NCI-H446 (cell line): Measurements from ENCODE around the gene FDXR.
A peak's percentile ranks its signal among the peaks of the same experiment; 100 is the strongest.

Experiments
- DNase-seq, 2 experiments: peaks; one replicate each; lab custom pipeline; 2025; lab: John Stamatoyannopoulos, UW

Gene FDXR

DNA sequence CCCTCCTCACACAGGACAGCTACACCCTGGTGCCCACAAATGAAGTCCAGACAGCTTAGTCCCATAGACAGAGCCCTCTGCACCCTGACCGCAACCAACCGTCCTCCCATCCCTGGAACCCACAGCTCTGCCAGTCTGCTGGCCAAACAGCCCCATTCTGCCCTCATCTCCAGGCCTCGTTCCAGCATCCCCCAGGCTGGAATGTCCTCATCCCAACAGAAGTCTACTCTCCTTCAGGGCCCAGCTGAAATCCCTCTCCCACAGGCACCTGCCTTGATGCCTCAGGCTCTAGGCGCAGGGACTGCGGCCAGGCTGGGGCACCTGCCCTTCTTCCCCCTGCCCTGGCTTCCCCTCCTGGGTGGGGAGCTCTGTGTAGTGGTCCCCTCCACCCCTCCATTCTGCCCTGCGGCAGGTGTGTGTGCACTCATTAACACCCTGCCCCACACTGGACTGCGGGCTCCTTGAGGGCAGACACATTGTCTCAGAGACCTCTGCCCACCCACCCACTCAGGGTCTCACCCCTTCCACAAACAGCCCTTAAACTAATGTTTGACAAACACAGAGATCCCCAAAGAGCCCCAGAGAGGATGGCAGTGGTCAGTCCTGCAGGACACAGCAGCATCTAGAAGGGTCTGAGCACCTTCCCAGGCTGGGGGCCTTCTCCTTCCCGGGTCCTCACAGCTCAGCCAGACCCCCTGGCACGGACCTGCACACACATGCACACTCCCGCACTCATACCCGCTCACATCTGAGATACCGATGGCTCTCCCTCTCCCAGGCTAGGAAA, 13.9 kb downstream of the FDXR start:
- no peak for DNase-seq

DNA sequence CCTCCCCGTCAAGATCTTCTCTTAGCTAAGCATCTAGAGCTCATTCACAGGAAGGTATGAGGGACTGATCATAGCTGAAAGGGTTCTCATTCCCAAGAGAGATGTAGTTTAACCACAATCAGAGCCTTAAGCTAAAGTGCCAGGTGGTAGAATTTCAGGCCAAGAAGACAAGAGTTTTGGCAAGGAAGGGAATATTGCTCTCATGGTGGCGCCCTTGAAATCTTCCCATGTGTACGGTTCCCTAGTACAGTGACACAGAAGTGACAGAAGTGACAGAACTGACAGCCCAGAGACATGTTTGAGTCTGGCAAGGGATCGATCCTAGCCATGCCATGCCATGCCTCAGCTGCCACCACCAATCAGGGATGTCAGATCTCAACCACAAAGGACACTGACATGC, 15.6 kb downstream of the FDXR start:
- DNase-seq = peak in 1 of 2 experiments; percentile 75

DNA sequence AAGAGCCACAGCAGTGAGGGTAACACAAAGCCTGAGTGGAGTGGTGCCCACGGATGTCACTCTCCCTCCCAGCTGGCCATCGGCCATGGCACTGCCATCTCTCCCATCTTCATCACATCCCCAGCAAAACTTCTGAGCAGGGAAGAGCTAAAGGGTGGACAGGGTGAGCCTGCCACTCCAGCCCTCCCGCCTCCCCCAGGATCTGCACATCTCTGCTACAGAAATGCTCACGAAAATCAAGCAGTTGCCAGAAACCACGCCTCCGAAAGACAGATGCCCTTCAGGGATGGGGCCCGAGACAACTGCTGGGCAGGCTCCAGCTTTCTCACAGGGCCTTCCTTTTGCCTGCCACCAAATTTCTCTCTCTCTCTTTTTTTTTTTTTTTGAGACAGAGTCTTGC, 16.7 kb downstream of the FDXR start:
- peak; percentile 79 to 92 for DNase-seq

DNA sequence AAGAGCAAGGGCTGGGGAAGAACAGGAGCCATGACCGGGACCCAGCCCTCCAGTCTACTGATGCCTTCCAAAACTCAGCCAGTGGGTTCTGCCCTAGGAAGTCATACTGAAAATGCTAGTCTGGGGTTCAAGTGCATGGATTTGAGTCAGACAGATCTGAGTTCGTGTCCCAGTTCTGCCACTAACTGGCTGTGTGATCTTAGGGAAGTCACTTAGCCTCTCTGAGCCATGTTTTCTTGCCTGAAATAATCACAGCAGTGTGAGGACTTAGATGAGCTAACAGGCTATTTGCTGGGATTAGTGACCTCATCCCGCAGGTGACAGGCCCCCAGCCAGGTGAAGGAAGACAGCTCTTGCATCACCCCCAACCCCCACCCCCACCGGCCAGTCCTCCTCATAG, 17.5 kb downstream of the FDXR start:
- no peak for DNase-seq

DNA sequence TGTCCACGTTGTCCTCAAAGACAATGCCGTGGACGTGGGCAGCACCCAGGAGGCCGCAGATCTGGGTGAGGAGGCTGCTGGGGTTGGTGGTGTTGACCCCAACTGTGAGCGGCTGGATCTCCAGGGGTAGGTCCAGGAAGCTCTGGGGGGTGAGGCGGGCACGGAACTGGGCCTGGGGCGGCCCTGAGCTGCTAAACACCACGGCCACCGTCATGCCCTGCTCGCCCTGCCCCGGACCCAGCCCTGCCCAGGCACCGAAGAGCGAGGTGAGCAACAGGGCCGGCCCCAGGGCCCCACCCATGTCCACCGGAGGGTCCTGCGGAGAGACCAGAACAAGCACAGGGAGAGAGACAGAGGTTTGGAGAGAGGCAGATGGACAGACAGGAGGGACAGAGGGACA, 18.0 kb downstream of the FDXR start:
- DNase-seq = no peak

DNA sequence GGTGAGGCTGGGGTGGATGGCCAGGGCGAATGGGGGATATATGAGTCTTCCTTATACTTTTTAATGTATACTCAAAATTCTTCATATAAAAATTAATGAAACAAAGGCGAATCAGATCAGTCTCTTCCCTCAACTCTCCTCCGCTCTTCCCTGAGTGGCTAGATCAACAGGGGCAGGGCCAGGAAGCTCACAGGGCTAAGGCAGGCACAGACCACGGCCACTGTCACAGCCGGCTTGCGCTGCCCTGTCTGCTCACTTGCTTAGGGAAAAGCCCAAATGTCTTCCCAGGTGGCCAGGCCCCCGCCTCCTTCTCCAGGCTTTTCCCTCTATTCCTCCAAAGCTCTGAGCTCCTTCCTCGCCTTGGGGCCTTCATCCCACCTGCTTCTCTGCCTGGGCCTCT, 19.1 kb downstream of the FDXR start:
- no peak for DNase-seq

DNA sequence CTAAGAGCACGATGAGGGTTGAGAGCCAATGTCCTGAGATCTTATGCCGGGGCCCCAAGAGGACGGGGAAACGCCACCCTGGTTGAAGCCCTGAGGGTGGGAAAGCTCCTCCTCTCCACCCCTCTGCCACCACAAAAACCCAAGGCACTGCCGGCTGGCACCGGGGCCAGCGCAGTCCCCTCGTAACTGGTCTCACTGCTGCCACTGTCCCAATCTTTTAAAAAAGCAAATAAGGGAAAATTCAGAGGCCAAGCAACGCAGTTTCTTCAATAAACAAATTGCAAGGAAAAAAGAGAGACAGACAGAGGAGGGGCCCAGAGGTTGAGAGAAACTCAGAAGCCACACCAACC, 19.8 kb downstream of the FDXR start:
- no peak for DNase-seq

DNA sequence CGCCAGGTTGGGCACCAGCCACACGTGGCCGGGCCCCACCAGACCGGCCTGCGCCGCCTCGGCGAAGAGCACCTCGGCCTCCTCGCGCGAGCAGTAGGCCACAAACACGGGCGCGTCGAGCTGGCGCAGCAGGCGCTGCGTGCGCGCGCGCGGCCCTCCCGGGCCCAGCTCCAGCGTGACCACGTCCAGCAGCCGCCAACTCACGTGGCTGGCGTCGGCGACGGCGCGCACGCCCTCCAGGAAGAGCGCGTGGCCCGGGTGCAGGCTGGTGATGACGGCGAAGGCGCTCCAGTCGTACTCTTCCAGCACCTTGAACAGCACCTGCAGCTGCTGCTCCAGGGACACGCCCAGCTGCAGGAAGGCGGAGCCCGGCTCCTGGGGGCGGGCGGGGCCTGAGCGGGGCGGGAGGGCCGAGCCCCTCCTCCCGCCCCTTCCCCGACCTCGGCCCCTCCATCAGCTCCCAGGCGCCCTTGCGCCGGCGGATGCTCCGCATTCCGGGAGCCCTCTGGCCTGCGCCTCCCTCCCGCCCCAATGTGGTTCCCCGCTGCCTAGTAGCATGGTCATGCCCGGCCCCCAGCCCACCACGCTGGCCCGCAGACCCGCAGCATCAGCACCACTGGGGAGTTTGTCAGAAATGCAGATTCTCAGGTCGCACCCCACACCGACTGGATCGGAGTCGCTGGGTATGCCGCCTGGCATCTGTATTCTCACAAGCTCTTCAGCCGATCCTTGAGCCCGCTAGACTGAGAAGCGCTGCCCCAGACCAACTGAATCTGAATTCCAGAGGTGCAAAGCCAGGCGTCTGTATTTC, 20.4 kb downstream of the FDXR start:
- no peak for DNase-seq

DNA sequence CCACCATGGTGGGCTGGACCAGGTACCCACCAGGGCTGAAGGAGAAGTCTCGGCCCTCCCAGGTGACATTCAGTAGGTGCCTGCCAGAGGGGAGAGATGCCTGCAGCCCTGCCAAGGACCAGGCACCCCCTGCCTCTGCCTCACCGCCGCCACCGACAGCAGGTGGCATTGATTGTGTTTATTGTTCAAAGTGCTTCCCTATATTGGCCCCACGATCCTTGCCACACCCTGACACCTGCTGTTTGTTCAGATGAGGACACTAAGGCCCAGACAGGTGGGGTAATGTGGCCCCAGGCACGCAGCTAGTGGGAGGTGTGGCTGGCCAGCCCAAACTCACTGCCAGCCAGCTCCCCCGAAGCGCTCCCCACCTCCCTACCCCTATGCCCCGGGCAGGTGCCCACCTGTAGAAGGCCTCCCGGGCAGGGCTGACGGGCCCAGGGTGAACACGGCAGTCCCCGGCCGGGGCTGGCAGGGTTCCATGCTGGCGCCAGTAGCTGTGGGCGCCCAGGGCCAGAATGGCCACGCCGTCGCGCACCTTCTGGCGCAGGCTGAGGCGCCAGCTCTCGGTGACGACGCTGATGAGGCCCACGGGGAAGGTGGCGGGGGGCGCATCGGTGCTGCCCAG, 21.1 kb downstream of the FDXR start:
- DNase-seq = no peak

DNA sequence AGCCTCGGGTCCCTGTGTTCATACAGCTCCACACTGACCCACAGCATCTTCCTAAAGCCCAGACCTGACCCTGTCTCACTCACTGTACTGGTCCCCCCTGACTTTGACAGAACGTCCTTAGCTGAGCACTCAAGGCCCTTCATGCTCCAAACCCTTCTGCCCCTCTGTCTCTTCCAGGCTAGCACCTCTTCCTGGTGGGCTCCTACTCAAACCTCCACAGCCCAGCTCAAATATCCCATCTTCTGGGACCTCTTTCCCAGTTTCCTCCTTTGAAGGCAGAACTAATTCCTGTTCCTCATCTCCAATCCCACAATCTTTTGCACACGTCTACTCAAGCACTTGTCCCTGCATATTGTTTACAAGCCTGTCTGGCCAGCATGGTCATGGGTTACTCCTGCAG, 21.9 kb downstream of the FDXR start:
- DNase-seq = no peak

DNA sequence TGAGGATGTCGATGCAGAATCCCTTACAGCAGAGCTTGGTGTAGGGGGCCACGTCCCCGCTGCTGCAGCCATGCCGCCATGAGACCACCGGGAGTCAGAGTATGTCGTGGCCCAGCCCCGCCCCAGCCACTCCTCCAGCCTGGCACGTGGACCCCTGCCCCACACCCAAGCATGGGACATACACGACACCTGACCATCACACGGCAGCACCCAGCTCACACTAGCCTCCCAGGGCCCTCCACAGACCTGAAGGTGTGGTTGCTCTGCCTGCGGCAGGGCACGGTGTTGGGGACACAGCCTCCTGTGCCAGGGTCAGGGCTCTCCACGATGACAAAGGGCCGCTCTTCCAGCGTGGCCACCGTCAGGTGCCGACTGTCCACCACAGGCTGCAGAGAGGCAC, 22.5 kb downstream of the FDXR start:
- no peak for DNase-seq

DNA sequence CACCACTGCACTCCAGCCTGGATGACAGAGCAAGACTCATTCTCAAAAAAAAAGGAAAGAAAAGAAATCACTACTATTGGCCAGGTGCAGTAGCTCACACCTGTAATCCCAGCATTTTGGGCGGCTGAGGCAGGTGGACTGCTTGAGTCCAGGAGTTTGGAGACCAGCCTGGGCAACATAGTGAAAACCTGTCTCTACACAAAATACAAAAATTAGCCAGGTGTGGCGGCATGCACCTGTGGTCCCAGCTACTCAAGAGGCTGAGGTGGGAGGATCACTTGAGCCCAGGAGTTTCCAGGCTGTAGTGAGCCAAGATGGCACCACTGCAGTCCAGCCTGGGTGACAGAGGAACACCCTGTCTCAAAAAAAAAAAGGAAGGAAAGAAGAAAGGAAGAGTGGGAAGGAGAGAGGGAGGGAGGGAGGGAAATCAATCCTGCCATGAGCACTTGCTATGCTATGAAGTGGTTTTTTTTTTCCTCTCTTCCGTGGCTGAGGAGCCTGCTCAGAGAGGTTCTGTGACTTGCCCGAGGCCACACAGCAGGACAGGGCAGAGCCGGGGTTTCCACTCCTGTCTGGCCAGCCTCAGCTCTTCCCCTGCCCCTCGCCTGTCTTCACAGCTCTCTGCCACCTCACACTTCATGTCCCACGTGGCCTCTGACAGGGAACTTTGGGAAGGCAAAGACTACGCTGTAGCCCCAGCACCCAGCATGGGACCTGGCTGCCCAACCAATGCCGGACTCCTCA, 24.0 kb downstream of the FDXR start:
- DNase-seq = no peak

DNA sequence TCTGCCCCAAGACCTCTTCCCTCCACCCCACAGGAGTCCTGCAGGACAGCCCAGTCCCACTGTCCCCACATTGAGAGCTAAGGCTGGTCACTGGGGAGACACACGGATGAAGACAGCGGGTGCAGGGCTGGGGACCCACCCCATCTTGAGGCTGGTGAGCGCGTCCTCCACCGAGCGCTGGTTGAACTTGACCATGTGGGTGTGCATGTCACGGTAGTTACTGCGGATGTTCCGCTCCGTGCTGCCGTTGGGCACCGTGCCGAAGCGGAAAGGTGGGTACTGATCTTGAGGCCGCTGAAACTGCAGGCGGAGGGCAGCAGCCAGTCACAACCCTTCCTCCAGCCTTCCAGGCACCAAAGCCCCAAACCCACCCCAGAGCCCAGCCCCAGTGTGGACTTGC, 26.2 kb downstream of the FDXR start:
- DNase-seq = no peak

DNA sequence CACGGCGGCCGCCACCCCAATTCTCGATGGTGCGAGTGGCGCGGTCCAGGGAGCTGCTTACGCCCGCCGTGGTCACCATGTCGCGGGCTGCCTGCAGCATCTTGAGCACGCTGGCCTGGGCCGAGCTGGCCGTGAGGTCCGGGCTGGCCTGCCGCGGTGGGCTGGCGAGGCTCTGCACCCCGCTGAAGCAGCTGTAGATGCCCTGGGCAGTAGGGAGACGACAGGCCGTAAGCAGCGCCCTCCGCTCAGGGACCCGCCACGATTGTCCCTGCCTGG, 29.5 kb downstream of the FDXR start:
- no peak for DNase-seq

DNA sequence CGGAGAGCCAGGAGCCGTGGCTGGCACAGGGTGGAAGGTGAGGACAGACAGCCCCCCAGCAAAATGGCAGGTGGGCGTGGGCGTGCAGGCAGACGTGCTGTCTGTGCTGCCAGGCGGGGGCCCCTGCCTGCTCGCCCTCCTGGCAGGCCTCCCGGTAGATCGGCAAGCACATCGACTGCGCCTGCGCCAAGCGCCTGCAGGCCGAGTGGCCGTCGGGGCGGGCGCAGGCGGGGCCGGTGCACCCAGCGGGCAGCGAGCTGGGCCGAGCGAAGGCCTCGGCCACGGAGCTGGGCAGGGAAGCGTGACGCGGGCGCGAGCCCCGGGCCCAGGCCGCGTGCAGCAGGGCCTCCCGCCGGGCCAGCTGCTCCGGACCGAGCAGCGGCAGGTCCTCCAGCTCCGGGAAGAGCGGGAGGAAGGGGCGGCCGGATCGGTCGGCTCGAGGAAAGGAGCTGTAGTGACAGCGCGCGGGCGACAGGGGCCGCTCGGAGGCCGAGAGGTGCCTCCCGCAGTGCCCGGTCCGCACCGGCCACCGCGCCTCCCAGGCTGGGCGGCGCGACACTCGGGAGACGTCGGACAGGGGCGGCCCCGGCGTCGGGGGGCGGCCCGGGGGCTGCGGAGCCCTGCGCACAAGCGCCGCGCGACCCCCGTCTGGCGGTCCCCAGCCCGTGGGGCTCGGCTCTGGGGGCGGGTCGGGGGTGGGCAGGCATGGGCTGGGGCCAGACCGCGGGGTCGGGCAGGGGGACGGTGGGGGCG, 30.0 kb downstream of the FDXR start:
- DNase-seq = peak; percentile 86 to 95

DNA sequence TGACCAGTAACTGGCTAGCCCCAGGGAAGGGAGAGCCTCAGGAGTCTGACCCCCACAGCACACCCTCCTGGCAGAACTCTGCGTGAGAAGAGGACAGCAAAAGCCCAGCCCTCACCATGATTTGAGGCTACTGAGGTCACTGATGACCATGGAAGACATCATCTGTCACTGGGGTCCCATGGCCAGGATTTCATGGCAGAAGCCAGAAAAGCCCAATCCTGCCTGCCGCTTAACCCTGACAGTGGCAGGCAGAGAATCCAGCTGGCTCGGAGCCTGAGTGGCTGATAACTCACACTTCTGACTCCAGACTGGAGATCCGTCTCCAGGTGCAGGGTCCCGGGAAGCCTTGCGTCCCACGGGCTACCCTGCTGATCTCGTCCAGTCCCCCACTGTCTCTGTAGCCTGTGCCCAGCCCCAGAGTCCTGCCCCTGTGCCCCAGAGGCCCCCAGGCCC, 30.6 kb downstream of the FDXR start:
- DNase-seq = peak; percentile 86 to 93

DNA sequence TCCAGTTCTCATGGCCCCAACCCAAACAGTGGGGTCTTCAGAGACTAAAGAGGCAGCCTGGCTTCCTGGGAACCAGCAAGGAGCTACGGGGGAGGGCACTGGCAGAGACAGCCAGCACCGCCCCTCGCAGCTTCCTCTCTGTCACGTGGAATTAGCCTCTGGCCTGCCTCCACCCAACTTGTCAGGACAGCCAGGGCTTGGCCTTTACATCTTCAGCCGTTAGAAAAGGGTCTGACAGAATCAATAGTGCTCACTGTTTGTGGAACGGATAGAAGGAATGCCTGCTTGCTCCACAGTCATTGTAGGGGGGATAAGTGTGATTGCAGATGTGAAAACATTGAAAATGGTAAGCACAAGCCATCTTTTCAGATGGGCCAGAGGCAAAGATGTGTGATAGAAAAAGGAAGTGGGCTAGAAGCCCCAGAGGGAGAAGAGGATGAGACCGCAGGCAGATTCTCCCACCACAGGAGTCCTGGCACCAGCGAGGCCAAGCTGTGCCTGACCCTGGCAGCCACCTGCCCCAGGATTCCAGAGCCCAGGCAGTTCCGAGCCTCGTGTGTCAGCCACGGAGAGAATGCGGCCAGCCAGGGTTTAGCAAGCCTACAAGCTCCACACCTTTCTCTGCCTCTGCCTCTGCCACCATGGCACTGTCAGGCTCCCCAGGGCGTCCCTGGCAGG, 31.7 kb downstream of the FDXR start:
- peak; percentile 95 to 97 for DNase-seq

DNA sequence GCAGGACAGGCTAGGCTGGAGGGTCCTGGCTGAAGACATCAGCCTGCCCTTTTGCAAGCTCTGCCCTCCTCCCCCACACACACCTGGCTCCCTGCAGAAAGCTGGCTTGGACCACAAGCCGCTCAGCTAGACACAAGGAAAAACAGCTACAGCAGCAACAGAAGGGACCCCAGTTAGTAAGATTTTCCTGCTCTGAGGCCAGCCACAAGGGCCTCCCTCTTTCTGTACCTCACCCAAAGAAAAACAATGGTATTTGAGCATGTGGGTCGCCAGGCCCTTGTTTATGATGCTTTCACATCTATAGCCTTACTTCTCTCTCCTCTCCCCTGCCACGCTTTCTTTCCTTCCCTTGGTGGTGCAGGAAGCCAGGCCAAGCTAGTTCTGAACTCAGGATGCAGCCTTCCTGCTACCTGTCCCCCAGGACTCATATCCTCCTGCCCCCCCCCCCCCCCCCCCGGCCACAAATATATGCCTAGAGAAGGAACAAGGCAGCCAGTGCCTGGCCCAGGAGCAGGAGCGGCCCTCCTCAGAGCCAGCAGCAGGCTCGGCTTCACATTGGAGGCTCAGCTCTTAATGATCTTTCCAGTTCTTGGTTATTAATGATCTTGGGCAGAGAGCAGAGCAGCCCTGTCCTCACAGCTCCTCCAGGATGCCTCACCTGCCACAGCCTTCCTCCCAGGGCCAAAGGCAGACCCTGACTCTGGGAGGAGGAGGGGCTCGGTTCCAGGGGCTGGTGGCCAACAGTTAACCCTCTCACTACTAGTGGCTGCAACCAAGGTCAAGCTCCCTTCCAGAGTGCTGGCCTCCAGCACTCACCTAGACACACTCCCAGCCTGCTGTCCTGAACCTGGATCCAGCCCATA, 32.6 kb downstream of the FDXR start:
- peak in 1 of 2 experiments; percentile 62 for DNase-seq

DNA sequence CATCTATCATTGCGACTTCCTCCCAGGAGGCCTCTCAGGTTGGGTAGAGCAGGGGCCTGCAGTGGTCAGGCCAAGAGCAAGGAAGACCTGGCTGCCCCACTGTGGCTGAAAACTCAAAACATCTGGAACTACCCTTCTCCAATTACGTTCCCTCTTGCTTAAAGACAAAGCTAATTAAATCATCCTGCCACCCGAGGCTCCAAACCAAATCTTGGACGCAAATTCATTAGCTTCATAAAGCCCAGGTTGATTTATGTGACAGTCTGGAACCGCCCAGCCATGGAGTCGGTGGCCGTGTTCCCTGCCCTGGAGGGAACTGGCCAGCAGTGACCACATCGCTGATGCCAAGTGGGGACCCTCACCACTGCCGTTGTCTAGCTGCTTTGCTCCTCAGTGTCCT, 34.5 kb downstream of the FDXR start:
- DNase-seq = no peak
